H1 (cell line): ENCODE results near the gene CAMTA1. TPM values are rescaled to one million over a fixed set of nuclear protein-coding genes. Genes with fewer than 3 reads are reported as not detected.

Source experiments
- CTCF ChIA-PET: fragments of 300-600 bp; sonication (Branson Sonifier 250); formaldehyde crosslinking; loops from one replicate; lab custom pipeline; 2021; ENCODE audit not compliant: partially characterized antibody; lab: Charles Lee
- POLR2A ChIA-PET: fragments of 300-600 bp; sonication (Branson Sonifier 250); formaldehyde crosslinking; loops from one replicate; lab custom pipeline; 2021; ENCODE audit warnings: inconsistent platforms; ENCODE audit not compliant: partially characterized antibody; lab: Charles Lee
- DNase-seq, 2 experiments: peaks; one replicate each; pipeline versions ENCODE4 v3.0.0 to v3.0.0-alpha.2; 2010 to 2022; ENCODE audit warnings: low spot score in 2 of 2, low read depth in 1 of 2, mixed read lengths in 1 of 2
- FAIRE-seq: peaks from 2 replicates; lab custom pipeline; 2011; peaks lifted over from hg19 to GRCh38; lab: Jason Lieb, UNC
- H2AFZ ChIP-seq: 2 replicates; pipeline ENCODE4 v1.8.1; 2012; ENCODE audit warnings: low read length, inconsistent platforms
- H2AK5ac ChIP-seq: 2 replicates; pipeline ENCODE4 v1.6.1; 2013; ENCODE audit warnings: low read depth, low read length
- H2BK120ac ChIP-seq: replicated peaks from 2 replicates; pipeline ENCODE3; 2013; ENCODE audit warnings: low read depth, low read length, inconsistent platforms
- H2BK12ac ChIP-seq: 2 replicates; pipeline ENCODE4 v1.6.1; 2013; ENCODE audit warnings: low read depth, low read length
- H2BK15ac ChIP-seq: 2 replicates; pipeline ENCODE4 v1.6.1; 2013; ENCODE audit warnings: low read length
- H2BK20ac ChIP-seq: 2 replicates; pipeline ENCODE4 v1.6.1; 2013; ENCODE audit warnings: low read length
- H2BK5ac ChIP-seq: 2 replicates; pipeline ENCODE4 v1.6.1; 2013; ENCODE audit warnings: low read depth, low read length
- H3K14ac ChIP-seq: 2 replicates; pipeline ENCODE4 v1.6.1; 2013; ENCODE audit warnings: inconsistent platforms; ENCODE audit not compliant: insufficient read length
- H3K18ac ChIP-seq: 2 replicates; pipeline ENCODE4 v1.6.1; 2013; ENCODE audit warnings: low read length; ENCODE audit errors: extremely low read depth
- H3K23ac ChIP-seq: 2 replicates; pipeline ENCODE4 v1.6.1; 2013; ENCODE audit warnings: inconsistent platforms; ENCODE audit not compliant: insufficient read length
- H3K23me2 ChIP-seq: 2 replicates; pipeline ENCODE4 v1.6.1; 2013; ENCODE audit warnings: low read depth, low read length
- H3K27ac ChIP-seq: 2 replicates; pipeline ENCODE4 v1.6.1; 2011; ENCODE audit warnings: low read depth, low read length, inconsistent platforms
- H3K27me3 ChIP-seq, 4 experiments: replicated peaks in 1 of 4; 1 replicate in 1 of 4; 2 replicates in 3 of 4; pipeline versions ENCODE4 v1.6.1 to v1.8.1; 2011 to 2013; ENCODE audit warnings: low read length in 3 of 4, mild to moderate bottlenecking in 3 of 4, inconsistent platforms in 2 of 4, mixed read lengths in 2 of 4, moderate library complexity in 1 of 4; ENCODE audit not compliant: control insufficient read depth in 3 of 4, insufficient read depth in 3 of 4; ENCODE audit errors: extremely low read depth in 1 of 4
- H3K36me3 ChIP-seq, 4 experiments: 2 replicates each; pipeline versions ENCODE4 v1.6.1 to v1.8.1; 2011 to 2013; ENCODE audit warnings: mild to moderate bottlenecking in 4 of 4, low read length in 3 of 4, moderate library complexity in 2 of 4, control low read depth in 1 of 4, inconsistent platforms in 1 of 4; ENCODE audit not compliant: insufficient read depth in 4 of 4, control insufficient read depth in 2 of 4
- H3K4ac ChIP-seq: replicated peaks from 2 replicates; pipeline ENCODE3; 2013; ENCODE audit warnings: low read length, low read depth, mixed read lengths, inconsistent platforms; ENCODE audit not compliant: insufficient read length
- H3K4me1 ChIP-seq, 4 experiments: replicated peaks in 1 of 4; 1 replicate in 1 of 4; 2 replicates in 3 of 4; pipeline versions ENCODE4 v1.6.1 to v1.8.1; 2011 to 2013; ENCODE audit warnings: low read length in 3 of 4, inconsistent platforms in 2 of 4, mixed read lengths in 1 of 4; ENCODE audit not compliant: insufficient read depth in 4 of 4, control insufficient read depth in 3 of 4
- H3K4me2 ChIP-seq, 2 experiments: 2 replicates each; pipeline versions ENCODE4 v1.6.1 to v1.8.1; 2011 to 2013; ENCODE audit warnings: low read depth in 2 of 2, low read length in 2 of 2, control low read depth in 1 of 2, inconsistent platforms in 1 of 2, mild to moderate bottlenecking in 1 of 2; ENCODE audit not compliant: insufficient read depth in 1 of 2
- H3K4me3 ChIP-seq, 4 experiments: fragments of 200-600, 300-600 bp in 1 of 4; sonication (generic), shearing (Covaris generic), sonication (Bioruptor Twin) in 1 of 4; 2 replicates each; pipeline versions ENCODE4 v1.5.1 to v1.8.1; 2011 to 2016; ENCODE audit warnings: low read length in 4 of 4, low read depth in 3 of 4, control low read depth in 2 of 4, inconsistent platforms in 2 of 4, mild to moderate bottlenecking in 2 of 4, mixed read lengths in 1 of 4, moderate library complexity in 1 of 4; ENCODE audit not compliant: insufficient read depth in 2 of 4; ENCODE audit errors: extremely low read depth in 1 of 4
- H3K56ac ChIP-seq: replicated peaks from 2 replicates; pipeline ENCODE3; 2013; ENCODE audit warnings: low read depth, mild to moderate bottlenecking, mixed read lengths, low read length, inconsistent platforms; ENCODE audit not compliant: insufficient read length
- H3K79me1 ChIP-seq: 2 replicates; pipeline ENCODE4 v1.6.1; 2013; ENCODE audit warnings: low read depth, low read length, control low read depth
- H3K79me2 ChIP-seq, 2 experiments: 2 replicates each; pipeline versions ENCODE4 v1.6.1 to v1.8.1; 2012 to 2013; ENCODE audit warnings: low read length in 2 of 2, mild to moderate bottlenecking in 2 of 2, inconsistent platforms in 1 of 2; ENCODE audit not compliant: insufficient read depth in 2 of 2, control insufficient read depth in 1 of 2
- H3K9ac ChIP-seq, 4 experiments: replicated peaks in 1 of 4; 1 replicate in 1 of 4; 2 replicates in 3 of 4; pipeline versions ENCODE4 v1.6.1 to v1.8.1; 2011 to 2013; ENCODE audit warnings: low read depth in 3 of 4, low read length in 3 of 4, control low read depth in 2 of 4, mild to moderate bottlenecking in 2 of 4, moderate library complexity in 2 of 4, inconsistent platforms in 1 of 4; ENCODE audit errors: extremely low read depth in 1 of 4
- H3K9me3 ChIP-seq, 2 experiments: 2 replicates each; pipeline versions ENCODE4 v1.6.1 to v1.8.1; 2012 to 2013; ENCODE audit warnings: mild to moderate bottlenecking in 2 of 2, moderate library complexity in 2 of 2, control low read depth in 1 of 2, inconsistent platforms in 1 of 2, low read depth in 1 of 2, low read length in 1 of 2, mixed read lengths in 1 of 2; ENCODE audit not compliant: insufficient read depth in 2 of 2
- H4K20me1 ChIP-seq, 2 experiments: replicated peaks in 1 of 2; 2 replicates each; pipeline versions ENCODE3 to v1.8.1; 2011 to 2013; ENCODE audit warnings: inconsistent platforms in 2 of 2, low read length in 2 of 2, mild to moderate bottlenecking in 1 of 2; ENCODE audit not compliant: insufficient read depth in 2 of 2, control insufficient read depth in 1 of 2
- H4K5ac ChIP-seq: 2 replicates; pipeline ENCODE4 v1.6.1; 2013; ENCODE audit warnings: low read length, low read depth, mixed read lengths, inconsistent platforms; ENCODE audit not compliant: insufficient read length
- H4K8ac ChIP-seq: 2 replicates; pipeline ENCODE4 v1.8.0; 2013; ENCODE audit warnings: mild to moderate bottlenecking, moderate library complexity, low read length, inconsistent platforms; ENCODE audit not compliant: insufficient read depth; ENCODE audit errors: extremely low read depth
- H4K91ac ChIP-seq: replicated peaks from 2 replicates; pipeline ENCODE3; 2013; ENCODE audit warnings: low read length, mixed read lengths, inconsistent platforms; ENCODE audit not compliant: insufficient read length
- CEBPB ChIP-seq: IDR thresholded peaks from 2 replicates; pipeline ENCODE4 v1.6.1; 2012; ENCODE audit warnings: low read depth, low read length
- CHD1 ChIP-seq: IDR thresholded peaks from 2 replicates; pipeline ENCODE4 v1.6.1; 2012; ENCODE audit warnings: low read depth, low read length, improper control_type of control experiment
- PHF8 ChIP-seq: fragments of 200-600 bp; sonication (generic); conservative IDR thresholded peaks from 2 replicates; pipeline ENCODE4 v1.7.1; 2012; ENCODE audit warnings: low read depth, mild to moderate bottlenecking, inconsistent platforms, low read length, moderate library complexity
- RBBP5 ChIP-seq: IDR thresholded peaks from 2 replicates; pipeline ENCODE4 v1.7.1; 2012; ENCODE audit warnings: low read depth, mild to moderate bottlenecking, inconsistent platforms, low read length, moderate library complexity, borderline replicate concordance
- SIRT6 ChIP-seq: IDR thresholded peaks from one replicate; pipeline ENCODE4 v1.7.1; 2012; ENCODE audit warnings: low read length, inconsistent platforms
- TAF7 ChIP-seq: optimal IDR thresholded peaks from 2 replicates; pipeline ENCODE3; 2011; ENCODE audit warnings: low read depth, mild to moderate bottlenecking, inconsistent platforms, low read length, moderate library complexity, borderline replicate concordance
- WGBS, 2 experiments: shearing (Covaris generic) in 1 of 2; methylation state at CpG; one replicate each; pipeline versions ENCODE4 v1.1.6 to v1.1.7; 2013 to 2015; ENCODE audit warnings: low lambda C conversion rate in 2 of 2, mixed read lengths in 2 of 2, inconsistent platforms in 1 of 2, low coverage in 1 of 2, missing lambda C conversion rate in 1 of 2; ENCODE audit not compliant: insufficient replicate concordance in 2 of 2, insufficient coverage in 1 of 2, insufficient read length in 1 of 2; ENCODE audit errors: extremely low coverage in 1 of 2, missing lambda C conversion rate in 1 of 2; 5-methylcytosine and 5-hydroxymethylcytosine counted together
- polyA plus RNA-seq, 7 experiments: library from polyadenylated mRNA; depleted of rRNA in 3 of 7; stranded (reverse) in 5 of 7; unstranded in 2 of 7; fragments of >200 nt in 5 of 7; fragments of 200-250 nt in 2 of 7; gene quantifications; 1 replicate in 5 of 7; 2 replicates in 1 of 7; 4 replicates in 1 of 7; pipeline versions ENCODE4 v1.2.1 to v1.2.3, GENCODE V29; 2011 to 2013; ENCODE audit warnings: missing spikeins in 2 of 7, mixed read lengths in 2 of 7
- total RNA-seq: library from RNA; stranded (reverse); fragmentation: NEBNext Ultra II Directional; extraction: Animal tissue kit (Norgen Biotek cat#: 25700); gene quantifications from 2 replicates; pipeline ENCODE4 v1.2.1, GENCODE V29; 2021
- TF ChIP-seq, protein P1 (sequence below): IDR thresholded peaks from 2 replicates; pipeline ENCODE4 v1.6.1; 2012; ENCODE audit warnings: inconsistent platforms
- TF ChIP-seq, protein P2 (sequence below): IDR thresholded peaks from 2 replicates; pipeline ENCODE4 v1.6.1; 2012; ENCODE audit warnings: low read length, inconsistent platforms

The CAMTA1 gene
- total and polyA plus RNA-seq, 2 of the 8 experiments (the other 6 are each of a cell fraction or from before 2014, with no cell fraction given) = 65.0 to 119 TPM

- H3K56ac ChIP-seq = no peak overlapping the region
- no peak overlapping the region for H3K4ac ChIP-seq
- H4K5ac ChIP-seq = no peak overlapping the region
- H3K4me2 ChIP-seq = peak overlapping the region; percentile 60 to 64
- peaks cover 3 to 9% (median 6%) of the 10 kb centered on the region in 4 experiments; a peak in 6 of 7 replicates for H3K4me1 ChIP-seq
- H3K79me2 ChIP-seq = no peaks in the 10 kb centered on the region
- ChIA-PET POLR2A (interaction anchor here (0.6 to 5.0 kb wide), 10 partner anchors 33 to 84 kb away, joined by 3 to 36 read pairs (median 3); no protein-coding TSS in a partner anchor), CTCF (interaction anchor here (0.6 to 11.7 kb wide), 46 partner anchors 8 to 1985 kb away, joined by 3 to 554 read pairs (median 4); partner anchors contain the start of gene VAMP3)
- no peak overlapping the region for H3K23ac ChIP-seq
- no peaks in the 10 kb centered on the region for H3K79me1 ChIP-seq
- WGBS, 2 experiments = 32% methylated on average over 18 of the region's 18 CpGs; no CpG with 5 or more reads in 1 of the 2 experiments
- no peak overlapping the region for H3K14ac ChIP-seq
- DNase-seq (peak in 1 of 2 experiments; percentile 62), FAIRE-seq (peak; percentile 93)
- H3K18ac ChIP-seq = no peak overlapping the region
- H3K4me3 ChIP-seq = peak overlapping the region; percentile 22 to 53 (median 36); a peak in 7 of 8 replicates
- no peaks in the 10 kb centered on the region for H4K20me1 ChIP-seq
- no peak overlapping the region for H2BK12ac ChIP-seq
- H2AK5ac ChIP-seq = no peak overlapping the region
- no peak overlapping the region for H4K8ac ChIP-seq
- H3K23me2 ChIP-seq = no peaks in the 10 kb centered on the region; the same call in 1 of the 2 replicates
- no peaks in the 10 kb centered on the region for H3K27me3 ChIP-seq
- H3K9ac ChIP-seq = no peak overlapping the region; a peak in 1 of 7 replicates
- peaks cover 0 to 3% (median 0%) of the 10 kb centered on the region in 4 experiments; a peak in 1 of 8 replicates for H3K36me3 ChIP-seq
- no peak overlapping the region for H3K27ac ChIP-seq
- H2BK15ac ChIP-seq = no peak overlapping the region
- H4K91ac ChIP-seq = no peak overlapping the region
- no peak overlapping the region for H2BK5ac ChIP-seq
- H2BK20ac ChIP-seq = no peak overlapping the region
- no peak overlapping the region for H2BK120ac ChIP-seq
- peak overlapping the region; percentile 76 for H2AFZ ChIP-seq
- H3K9me3 ChIP-seq = no peaks in the 10 kb centered on the region
- TF ChIP-seq, protein P1, sequence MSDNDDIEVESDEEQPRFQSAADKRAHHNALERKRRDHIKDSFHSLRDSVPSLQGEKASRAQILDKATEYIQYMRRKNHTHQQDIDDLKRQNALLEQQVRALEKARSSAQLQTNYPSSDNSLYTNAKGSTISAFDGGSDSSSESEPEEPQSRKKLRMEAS = no peak
- TF ChIP-seq SIRT6 (no peak), CHD1 (no peak), TAF7 (no peak), CEBPB (peak; percentile 89), PHF8 (no peak), RBBP5 (no peak)
- TF ChIP-seq, protein P2, sequence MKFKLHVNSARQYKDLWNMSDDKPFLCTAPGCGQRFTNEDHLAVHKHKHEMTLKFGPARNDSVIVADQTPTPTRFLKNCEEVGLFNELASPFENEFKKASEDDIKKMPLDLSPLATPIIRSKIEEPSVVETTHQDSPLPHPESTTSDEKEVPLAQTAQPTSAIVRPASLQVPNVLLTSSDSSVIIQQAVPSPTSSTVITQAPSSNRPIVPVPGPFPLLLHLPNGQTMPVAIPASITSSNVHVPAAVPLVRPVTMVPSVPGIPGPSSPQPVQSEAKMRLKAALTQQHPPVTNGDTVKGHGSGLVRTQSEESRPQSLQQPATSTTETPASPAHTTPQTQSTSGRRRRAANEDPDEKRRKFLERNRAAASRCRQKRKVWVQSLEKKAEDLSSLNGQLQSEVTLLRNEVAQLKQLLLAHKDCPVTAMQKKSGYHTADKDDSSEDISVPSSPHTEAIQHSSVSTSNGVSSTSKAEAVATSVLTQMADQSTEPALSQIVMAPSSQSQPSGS = no peak
Measured at GRCh38 chr1:7752512-7753417, 967.5 kb downstream of the CAMTA1 start.
